ENCODE measurements around the gene FOXL2. TPM values are rescaled to one million over a fixed set of nuclear protein-coding genes. Genes with fewer than 3 reads are reported as not detected.

Gene FOXL2
- total RNA-seq, 1 donor from 2014 or later = 4.5 TPM

DNA sequence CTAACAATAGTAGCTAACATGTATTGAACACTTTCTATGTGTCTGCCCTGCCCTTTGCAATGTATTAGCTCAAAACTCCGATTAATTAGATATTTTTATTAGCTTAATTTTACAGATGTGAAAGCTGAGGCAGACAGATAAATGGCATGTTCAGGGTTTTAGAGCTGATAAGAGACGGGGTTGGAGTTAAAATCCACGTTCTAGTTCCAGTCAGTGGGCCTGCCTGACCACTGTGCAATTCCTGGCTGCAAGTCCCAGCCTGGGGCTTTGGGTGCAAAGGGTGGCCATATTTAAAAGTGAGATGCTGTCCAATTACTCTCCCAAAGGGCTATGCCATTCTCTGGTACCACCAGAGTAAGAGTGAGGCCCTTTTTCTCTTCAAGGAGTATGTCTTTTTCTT, 33.2 kb downstream of the FOXL2 start:
- peaks cover 1% of the 10 kb centered on the region for H3K36me3 Mint-ChIP-seq (ENCODE audit: low read depth, unreplicated experiment)
- H3K27me3 Mint-ChIP-seq (ENCODE audit: low read depth, unreplicated experiment) = no peaks in the 10 kb centered on the region
- no peaks in the 10 kb centered on the region for H4K20me1 ChIP-seq (ENCODE audit: insufficient read depth, low read length)
- H2AFZ ChIP-seq (ENCODE audit: low read depth, low read length) = no peak overlapping the region
- H3K79me2 ChIP-seq (ENCODE audit: insufficient read depth, low read length) = no peaks in the 10 kb centered on the region
- TF ChIP-seq, protein P1, sequence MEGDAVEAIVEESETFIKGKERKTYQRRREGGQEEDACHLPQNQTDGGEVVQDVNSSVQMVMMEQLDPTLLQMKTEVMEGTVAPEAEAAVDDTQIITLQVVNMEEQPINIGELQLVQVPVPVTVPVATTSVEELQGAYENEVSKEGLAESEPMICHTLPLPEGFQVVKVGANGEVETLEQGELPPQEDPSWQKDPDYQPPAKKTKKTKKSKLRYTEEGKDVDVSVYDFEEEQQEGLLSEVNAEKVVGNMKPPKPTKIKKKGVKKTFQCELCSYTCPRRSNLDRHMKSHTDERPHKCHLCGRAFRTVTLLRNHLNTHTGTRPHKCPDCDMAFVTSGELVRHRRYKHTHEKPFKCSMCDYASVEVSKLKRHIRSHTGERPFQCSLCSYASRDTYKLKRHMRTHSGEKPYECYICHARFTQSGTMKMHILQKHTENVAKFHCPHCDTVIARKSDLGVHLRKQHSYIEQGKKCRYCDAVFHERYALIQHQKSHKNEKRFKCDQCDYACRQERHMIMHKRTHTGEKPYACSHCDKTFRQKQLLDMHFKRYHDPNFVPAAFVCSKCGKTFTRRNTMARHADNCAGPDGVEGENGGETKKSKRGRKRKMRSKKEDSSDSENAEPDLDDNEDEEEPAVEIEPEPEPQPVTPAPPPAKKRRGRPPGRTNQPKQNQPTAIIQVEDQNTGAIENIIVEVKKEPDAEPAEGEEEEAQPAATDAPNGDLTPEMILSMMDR (IDR thresholded peaks at IDR 0.05; ENCODE audit: insufficient read depth, low read depth, low read length) = no peak
- TF ChIP-seq EZH2 (IDR thresholded peaks at IDR 0.05; ENCODE audit: insufficient read depth, low read length) = no peak
- no peaks in the 10 kb centered on the region for H3K27me3 ChIP-seq (ENCODE audit: insufficient read depth, low read length)
- H3K4me2 ChIP-seq (ENCODE audit: low read length) = no peak overlapping the region
- H3K27ac Mint-ChIP-seq (ENCODE audit: unreplicated experiment) = no peak overlapping the region
- no peak overlapping the region for H3K4me3 Mint-ChIP-seq (ENCODE audit: unreplicated experiment)
- no peaks in the 10 kb centered on the region for H3K36me3 ChIP-seq (ENCODE audit: insufficient read depth, low read length)
- FAIRE-seq (no peak), DNase-seq (ENCODE audit: low read depth) (no peak)
- H3K4me3 ChIP-seq (ENCODE audit: insufficient read depth, low read depth, low read length) = no peak overlapping the region
- H3K9ac ChIP-seq (ENCODE audit: low read length) = no peak overlapping the region
- H3K4me1 Mint-ChIP-seq (ENCODE audit: low read depth, unreplicated experiment) = no peaks in the 10 kb centered on the region
- no peaks in the 10 kb centered on the region for H3K9me3 ChIP-seq (ENCODE audit: insufficient read depth, low read depth, low read length)
- H3K27ac ChIP-seq (ENCODE audit: low read depth, low read length) = no peak overlapping the region
- peaks cover 5% of the 10 kb centered on the region for H3K4me1 ChIP-seq (ENCODE audit: insufficient read depth, low read length)
- H3K9me3 Mint-ChIP-seq (ENCODE audit: unreplicated experiment) = no peaks in the 10 kb centered on the region

DNA sequence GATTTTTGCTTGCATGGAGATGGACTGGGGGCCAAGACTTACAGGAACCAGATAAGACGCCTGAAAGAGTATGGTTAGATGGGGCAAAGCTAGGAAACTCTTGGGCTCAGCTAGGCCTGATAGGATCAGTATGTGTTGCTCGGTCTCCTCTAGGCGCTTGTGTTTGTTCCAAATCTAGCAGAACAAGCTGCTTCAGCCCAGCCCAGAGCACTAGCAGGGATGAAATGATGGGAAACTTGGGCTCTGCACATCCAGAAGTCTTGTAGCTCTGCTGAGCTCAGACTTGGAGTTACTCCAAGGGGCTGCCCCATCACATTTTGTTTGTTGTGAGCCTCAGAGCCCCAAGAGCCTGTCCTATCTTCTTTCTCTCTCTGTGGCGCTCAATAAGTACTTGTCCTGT, 34.7 kb downstream of the FOXL2 start:
- H3K27me3 Mint-ChIP-seq (ENCODE audit: low read depth, unreplicated experiment) = no peaks in the 10 kb centered on the region
- FAIRE-seq (no peak), DNase-seq (ENCODE audit: low read depth) (no peak)
- Histone ChIP-seq H3K9ac (ENCODE audit: low read length) (no peak overlapping the region), H3K4me1 (ENCODE audit: insufficient read depth, low read length) (peaks cover 5% of the 10 kb centered on the region), H3K4me2 (ENCODE audit: low read length) (no peak overlapping the region), H3K27ac (ENCODE audit: low read depth, low read length) (no peak overlapping the region), H3K27me3 (ENCODE audit: insufficient read depth, low read length) (no peaks in the 10 kb centered on the region), H3K79me2 (ENCODE audit: insufficient read depth, low read length) (no peaks in the 10 kb centered on the region), H2AFZ (ENCODE audit: low read depth, low read length) (no peak overlapping the region), H4K20me1 (ENCODE audit: insufficient read depth, low read length) (no peaks in the 10 kb centered on the region), H3K4me3 (ENCODE audit: insufficient read depth, low read depth, low read length) (no peak overlapping the region), H3K36me3 (ENCODE audit: insufficient read depth, low read length) (no peaks in the 10 kb centered on the region), H3K9me3 (ENCODE audit: insufficient read depth, low read depth, low read length) (no peaks in the 10 kb centered on the region)
- no peaks in the 10 kb centered on the region for H3K9me3 Mint-ChIP-seq (ENCODE audit: unreplicated experiment)
- H3K27ac Mint-ChIP-seq (ENCODE audit: unreplicated experiment) = no peak overlapping the region
- peaks cover 1% of the 10 kb centered on the region for H3K36me3 Mint-ChIP-seq (ENCODE audit: low read depth, unreplicated experiment)
- no peak overlapping the region for H3K4me3 Mint-ChIP-seq (ENCODE audit: unreplicated experiment)
- no peaks in the 10 kb centered on the region for H3K4me1 Mint-ChIP-seq (ENCODE audit: low read depth, unreplicated experiment)
- TF ChIP-seq, protein P1 (IDR thresholded peaks at IDR 0.05; ENCODE audit: insufficient read depth, low read depth, low read length) = no peak
- TF ChIP-seq EZH2 (IDR thresholded peaks at IDR 0.05; ENCODE audit: insufficient read depth, low read length) = no peak

DNA sequence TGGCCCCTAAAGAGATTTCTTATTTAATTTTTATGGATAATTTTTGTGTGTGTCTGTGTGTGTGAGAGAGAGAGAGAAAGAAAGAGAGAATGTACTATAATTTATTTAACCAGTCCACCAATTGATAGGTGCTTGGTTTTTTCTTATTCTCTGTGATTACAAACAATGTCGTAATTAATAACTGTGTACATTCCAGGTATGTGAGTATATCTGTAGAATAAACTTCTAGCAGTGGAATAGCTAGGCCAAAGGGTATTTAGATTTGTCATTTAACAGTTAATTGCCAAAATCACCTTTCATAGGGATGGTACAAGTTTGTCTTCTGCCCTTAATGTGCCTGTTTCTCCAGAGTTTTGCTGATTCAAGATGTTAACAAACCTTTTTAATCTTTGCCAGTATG, 35.3 kb downstream of the FOXL2 start:
- no peaks in the 10 kb centered on the region for H3K79me2 ChIP-seq (ENCODE audit: insufficient read depth, low read length)
- no peak overlapping the region for H3K4me3 Mint-ChIP-seq (ENCODE audit: unreplicated experiment)
- H2AFZ ChIP-seq (ENCODE audit: low read depth, low read length) = no peak overlapping the region
- no peak overlapping the region for H3K4me2 ChIP-seq (ENCODE audit: low read length)
- peaks cover 1% of the 10 kb centered on the region for H3K36me3 Mint-ChIP-seq (ENCODE audit: low read depth, unreplicated experiment)
- H3K27me3 ChIP-seq (ENCODE audit: insufficient read depth, low read length) = no peaks in the 10 kb centered on the region
- no peak overlapping the region for H3K27ac ChIP-seq (ENCODE audit: low read depth, low read length)
- no peaks in the 10 kb centered on the region for H4K20me1 ChIP-seq (ENCODE audit: insufficient read depth, low read length)
- no peak overlapping the region for H3K27ac Mint-ChIP-seq (ENCODE audit: unreplicated experiment)
- no peak overlapping the region for H3K9ac ChIP-seq (ENCODE audit: low read length)
- no peaks in the 10 kb centered on the region for H3K9me3 ChIP-seq (ENCODE audit: insufficient read depth, low read depth, low read length)
- TF ChIP-seq, protein P1 (IDR thresholded peaks at IDR 0.05; ENCODE audit: insufficient read depth, low read depth, low read length) = no peak
- TF ChIP-seq EZH2 (IDR thresholded peaks at IDR 0.05; ENCODE audit: insufficient read depth, low read length) = no peak
- H3K4me1 ChIP-seq (ENCODE audit: insufficient read depth, low read length) = peaks cover 5% of the 10 kb centered on the region
- H3K36me3 ChIP-seq (ENCODE audit: insufficient read depth, low read length) = no peaks in the 10 kb centered on the region
- no peak for FAIRE-seq
- H3K9me3 Mint-ChIP-seq (ENCODE audit: unreplicated experiment) = no peaks in the 10 kb centered on the region
- DNase-seq (ENCODE audit: low read depth) = no peak
- H3K27me3 Mint-ChIP-seq (ENCODE audit: low read depth, unreplicated experiment) = no peaks in the 10 kb centered on the region
- H3K4me3 ChIP-seq (ENCODE audit: insufficient read depth, low read depth, low read length) = no peak overlapping the region
- H3K4me1 Mint-ChIP-seq (ENCODE audit: low read depth, unreplicated experiment) = no peaks in the 10 kb centered on the region

Data from astrocyte (in vitro differentiated cells and primary cell).